HEK293 (cell line): ENCODE measurements around the gene UNK.

ENCODE experiments used
- CTCF ChIA-PET: fragments of 350-600 bp; formaldehyde crosslinking; extraction: SDS; loops from one replicate; lab custom pipeline; 2021; ENCODE audit warnings: antibody characterized with exemption; lab: Yijun Ruan, JAX
- POLR2A ChIA-PET: fragments of 300-600 bp; formaldehyde crosslinking; extraction: SDS; loops from one replicate; lab custom pipeline; 2020; ENCODE audit warnings: antibody characterized with exemption, inconsistent platforms; lab: Yijun Ruan, JAX
- H3K27ac ChIP-seq: fragments of 200-500 bp; sonication (Bioruptor generic); 2 replicates; pipeline ENCODE4 v1.5.1; 2014; ENCODE audit warnings: low read depth, low read length, control low read depth, inconsistent platforms; ENCODE audit errors: extremely low read depth
- H3K36me3 ChIP-seq, 2 experiments: fragments of 200-500 bp in 1 of 2; sonication (Bioruptor generic) in 1 of 2; 1 replicate in 1 of 2; 2 replicates in 1 of 2; pipeline ENCODE4 v1.5.1; 2014 to 2017; ENCODE audit warnings: inconsistent platforms in 2 of 2, low read length in 2 of 2; ENCODE audit not compliant: control insufficient read depth in 2 of 2, insufficient read depth in 1 of 2
- H3K4me1 ChIP-seq: fragments of 200-500 bp; sonication (Bioruptor generic); 2 replicates; pipeline ENCODE4 v1.5.1; 2014; ENCODE audit warnings: mild to moderate bottlenecking, low read length, inconsistent platforms; ENCODE audit not compliant: control insufficient read depth, insufficient read depth
- H3K4me3 ChIP-seq: 2 replicates; pipeline ENCODE4 v1.5.1; 2011; ENCODE audit warnings: low read depth, mild to moderate bottlenecking, control low read depth, low read length, moderate library complexity
- H3K9me3 ChIP-seq: fragments of 200-500 bp; sonication (Bioruptor generic); 2 replicates; pipeline ENCODE4 v1.5.1; 2014; ENCODE audit warnings: low read depth, low read length, inconsistent platforms; ENCODE audit not compliant: control insufficient read depth, insufficient read depth
- ATF2 ChIP-seq: fragments of 450-650 bp; formaldehyde crosslinking; IDR thresholded peaks from 2 replicates; pipeline ENCODE4 v1.5.1; 2016; ENCODE audit warnings: missing biosample characterization, missing genetic modification characterization, low read depth
- EGR2 ChIP-seq: fragments of 450-650 bp; formaldehyde crosslinking; IDR thresholded peaks from 2 replicates; pipeline ENCODE4 v1.5.1; 2016; ENCODE audit warnings: low read depth, missing biosample characterization, missing genetic modification characterization
- ELK4 ChIP-seq: IDR thresholded peaks from 2 replicates; pipeline ENCODE4 v1.6.1; 2011; ENCODE audit warnings: mild to moderate bottlenecking, low read depth, low read length, borderline replicate concordance
- MZF1 ChIP-seq: fragments of 450-650 bp; formaldehyde crosslinking; IDR thresholded peaks from 2 replicates; pipeline ENCODE4 v1.5.1; 2017; ENCODE audit warnings: missing biosample characterization, missing genetic modification characterization, borderline replicate concordance
- YY2 ChIP-seq: fragments of 450-650 bp; formaldehyde crosslinking; IDR thresholded peaks from 2 replicates; pipeline ENCODE4 v1.5.1; 2016; ENCODE audit warnings: missing biosample characterization, missing genetic modification characterization
- ZBTB1 ChIP-seq: fragments of 450-650 bp; formaldehyde crosslinking; IDR thresholded peaks from 2 replicates; pipeline ENCODE4 v1.5.1; 2016; ENCODE audit warnings: missing biosample characterization, missing genetic modification characterization
- ZFHX2 ChIP-seq: fragments of 450-650 bp; formaldehyde crosslinking; conservative IDR thresholded peaks from 2 replicates; pipeline ENCODE4 v1.5.1; 2016; ENCODE audit warnings: missing biosample characterization, missing genetic modification characterization
- ZNF248 ChIP-seq: fragments of 450-650 bp; formaldehyde crosslinking; IDR thresholded peaks from 2 replicates; pipeline ENCODE4 v1.5.1; 2017; ENCODE audit warnings: missing biosample characterization, missing genetic modification characterization
- ZNF311 ChIP-seq: fragments of 450-650 bp; formaldehyde crosslinking; IDR thresholded peaks from 2 replicates; pipeline ENCODE4 v1.5.1; 2017; ENCODE audit warnings: missing biosample characterization, missing genetic modification characterization, borderline replicate concordance
- ZNF426 ChIP-seq: fragments of 450-650 bp; formaldehyde crosslinking; IDR thresholded peaks from 2 replicates; pipeline ENCODE4 v1.5.1; 2017; ENCODE audit warnings: missing biosample characterization, missing genetic modification characterization, mild to moderate bottlenecking, inconsistent platforms, moderate library complexity
- ZNF48 ChIP-seq: fragments of 450-650 bp; formaldehyde crosslinking; IDR thresholded peaks from 2 replicates; pipeline ENCODE4 v1.5.1; 2016; ENCODE audit warnings: missing biosample characterization, missing genetic modification characterization
- ZNF600 ChIP-seq: fragments of 450-650 bp; formaldehyde crosslinking; IDR thresholded peaks from 2 replicates; pipeline ENCODE4 v1.5.1; 2016; ENCODE audit warnings: missing biosample characterization, missing genetic modification characterization
- ZNF621 ChIP-seq: fragments of 450-650 bp; formaldehyde crosslinking; IDR thresholded peaks from 2 replicates; pipeline ENCODE4 v1.5.1; 2017; ENCODE audit warnings: missing biosample characterization, missing genetic modification characterization
- ZNF623 ChIP-seq: fragments of 450-650 bp; formaldehyde crosslinking; IDR thresholded peaks from 2 replicates; pipeline ENCODE4 v1.5.1; 2016; ENCODE audit warnings: missing biosample characterization, missing genetic modification characterization
- TF ChIP-seq, protein P1 (sequence below): fragments of 450-650 bp; formaldehyde crosslinking; IDR thresholded peaks from 2 replicates; pipeline ENCODE4 v1.5.1; 2017; ENCODE audit warnings: missing biosample characterization, missing genetic modification characterization
- TF ChIP-seq, protein P2 (sequence below): fragments of 450-650 bp; formaldehyde crosslinking; IDR thresholded peaks from 2 replicates; pipeline ENCODE4 v1.5.1; 2016; ENCODE audit warnings: missing biosample characterization, missing genetic modification characterization

The UNK gene

GRCh38 chr17:75753514-75754377 lies 30.9 kb upstream of the UNK start:
- no peak overlapping the region for H3K27ac ChIP-seq
- TF ChIP-seq, protein P1, sequence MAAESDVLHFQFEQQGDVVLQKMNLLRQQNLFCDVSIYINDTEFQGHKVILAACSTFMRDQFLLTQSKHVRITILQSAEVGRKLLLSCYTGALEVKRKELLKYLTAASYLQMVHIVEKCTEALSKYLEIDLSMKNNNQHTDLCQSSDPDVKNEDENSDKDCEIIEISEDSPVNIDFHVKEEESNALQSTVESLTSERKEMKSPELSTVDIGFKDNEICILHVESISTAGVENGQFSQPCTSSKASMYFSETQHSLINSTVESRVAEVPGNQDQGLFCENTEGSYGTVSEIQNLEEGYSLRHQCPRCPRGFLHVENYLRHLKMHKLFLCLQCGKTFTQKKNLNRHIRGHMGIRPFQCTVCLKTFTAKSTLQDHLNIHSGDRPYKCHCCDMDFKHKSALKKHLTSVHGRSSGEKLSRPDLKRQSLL (tag by site-specific recombination): no peak
- TF ChIP-seq YY2 (tag by site-specific recombination) (no peak), ZNF621 (tag by site-specific recombination) (no peak), MZF1 (no peak), ZNF48 (tag by site-specific recombination) (no peak), ZBTB1 (tag by site-specific recombination) (no peak), ZNF248 (no peak), ATF2 (no peak), ELK4 (no peak), ZNF426 (tag by site-specific recombination) (no peak)
- TF ChIP-seq, protein P2, sequence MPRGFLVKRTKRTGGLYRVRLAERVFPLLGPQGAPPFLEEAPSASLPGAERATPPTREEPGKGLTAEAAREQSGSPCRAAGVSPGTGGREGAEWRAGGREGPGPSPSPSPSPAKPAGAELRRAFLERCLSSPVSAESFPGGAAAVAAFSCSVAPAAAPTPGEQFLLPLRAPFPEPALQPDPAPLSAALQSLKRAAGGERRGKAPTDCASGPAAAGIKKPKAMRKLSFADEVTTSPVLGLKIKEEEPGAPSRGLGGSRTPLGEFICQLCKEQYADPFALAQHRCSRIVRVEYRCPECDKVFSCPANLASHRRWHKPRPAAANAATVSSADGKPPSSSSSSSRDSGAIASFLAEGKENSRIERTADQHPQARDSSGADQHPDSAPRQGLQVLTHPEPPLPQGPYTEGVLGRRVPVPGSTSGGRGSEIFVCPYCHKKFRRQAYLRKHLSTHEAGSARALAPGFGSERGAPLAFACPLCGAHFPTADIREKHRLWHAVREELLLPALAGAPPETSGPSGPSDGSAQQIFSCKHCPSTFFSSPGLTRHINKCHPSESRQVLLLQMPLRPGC (tag by site-specific recombination): no peak
- TF ChIP-seq, all 188 proteins: peak for 0
- ChIA-PET POLR2A (interaction anchor here (0.5 to 1.8 kb wide), 4 partner anchors 16 to 28 kb away, joined by 3 to 7 read pairs (median 4); a partner anchor contains a TSS), CTCF (interaction anchor here (0.6 to 10.5 kb wide), 7 partner anchors 7 to 153 kb away, joined by 3 to 341 read pairs (median 3); partner anchors contain the start of genes GALK1 and SMIM5)
- no peaks in the 10 kb centered on the region for H3K4me1 ChIP-seq
- no peaks in the 10 kb centered on the region for H3K9me3 ChIP-seq
- H3K36me3 ChIP-seq: peaks cover 0 to 10% of the 10 kb centered on the region in 2 experiments; a peak in 1 of 3 replicates
- H3K4me3 ChIP-seq: no peak overlapping the region

- ChIA-PET POLR2A (interaction anchor here (1.6 to 1.8 kb wide), 2 partner anchors 22 to 25 kb away, joined by 5 to 6 read pairs; a partner anchor contains a TSS), CTCF (interaction anchor here (0.6 to 9.3 kb wide), 3 partner anchors 7 to 60 kb away, joined by 3 to 170 read pairs (median 3); partner anchors contain the start of gene GALK1)
- Histone ChIP-seq H3K27ac (no peak overlapping the region), H3K4me3 (no peak overlapping the region), H3K9me3 (no peaks in the 10 kb centered on the region), H3K4me1 (no peaks in the 10 kb centered on the region), H3K36me3 (peaks cover 0 to 11% of the 10 kb centered on the region in 2 experiments; a peak in 1 of 3 replicates)
- TF ChIP-seq ZNF311 (tag by site-specific recombination) (no peak), ZNF600 (tag by site-specific recombination) (peak; percentile 20; the same call in 1 of the 2 replicates), ZFHX2 (tag by site-specific recombination) (peak; percentile 95), ZNF623 (no peak), EGR2 (peak; percentile 98)
These were observed 30.0 kb upstream of the UNK start for GRCh38 chr17:75754378-75755204.
